T47D (cell line): Measurements from ENCODE around the gene NOTUM.
A peak's percentile ranks its signal among the peaks of the same experiment; 100 is the strongest.

Experiments
- DNase-seq, 2 experiments: peaks; one replicate each; pipeline versions ENCODE4 v3.0.0 to v3.0.0-alpha.2; 2011 to 2012; ENCODE audit warnings: low read depth in 1 of 2, low spot score in 1 of 2
- JUND ChIP-seq: IDR thresholded peaks from 2 replicates; pipeline ENCODE4 v1.6.1; 2012; ENCODE audit warnings: low read depth
- in situ Hi-C: cut with HindIII; loops from 2 replicates; pipeline ENCODE4 v1.10.0; 2016; ENCODE audit warnings: low sequenced_read_pairs, low pct_unique_long_range_greater_than_20kb

NOTUM gene

DNA sequence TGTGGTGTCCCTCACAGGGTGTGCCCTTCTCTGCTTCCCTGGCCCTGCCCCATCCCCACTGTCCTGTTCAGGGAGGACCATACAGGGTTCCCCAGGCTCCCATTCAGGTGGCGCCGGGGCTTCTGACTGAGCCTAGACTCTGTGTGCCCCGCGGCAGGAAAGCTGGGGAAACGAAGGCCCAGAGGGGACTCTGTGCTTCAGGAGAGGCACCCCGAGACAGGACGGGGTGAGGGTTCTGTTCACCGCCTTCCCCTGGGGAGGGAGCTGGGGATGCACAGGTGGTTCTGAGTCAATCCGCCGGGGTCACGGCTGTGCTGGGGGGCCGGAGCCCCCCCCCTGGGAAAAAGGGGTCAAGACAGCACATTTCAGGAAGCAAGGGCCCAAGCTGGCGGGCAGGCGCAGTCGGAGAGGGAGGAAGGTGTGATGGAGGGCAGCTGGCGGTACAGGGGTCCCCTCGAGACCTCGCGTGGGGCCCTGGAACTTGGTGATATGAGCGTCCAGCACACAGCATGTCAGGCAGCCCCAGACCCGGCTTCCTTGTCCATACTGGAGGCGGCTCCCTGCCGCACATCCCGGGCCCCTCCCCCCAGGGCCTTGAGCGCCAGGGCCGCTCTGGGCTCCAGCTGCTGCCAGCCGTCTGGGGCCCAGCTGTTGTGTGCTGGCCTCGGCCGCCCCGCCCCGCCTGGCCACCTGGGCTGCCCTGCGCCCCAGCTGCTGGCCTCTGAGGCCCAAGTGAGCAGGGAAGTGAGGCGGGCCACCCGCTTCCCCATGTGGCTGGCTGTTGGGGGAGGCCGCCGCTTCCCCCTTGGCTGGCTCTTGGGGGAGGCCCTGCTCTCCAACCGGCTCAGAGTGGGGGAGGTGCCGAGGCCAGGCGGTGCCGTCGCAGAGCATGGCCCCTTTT, 5.6 kb upstream of the NOTUM start:
- DNase-seq = no peak
- in situ Hi-C loops = no loop called here
- TF ChIP-seq JUND = no peak

DNA sequence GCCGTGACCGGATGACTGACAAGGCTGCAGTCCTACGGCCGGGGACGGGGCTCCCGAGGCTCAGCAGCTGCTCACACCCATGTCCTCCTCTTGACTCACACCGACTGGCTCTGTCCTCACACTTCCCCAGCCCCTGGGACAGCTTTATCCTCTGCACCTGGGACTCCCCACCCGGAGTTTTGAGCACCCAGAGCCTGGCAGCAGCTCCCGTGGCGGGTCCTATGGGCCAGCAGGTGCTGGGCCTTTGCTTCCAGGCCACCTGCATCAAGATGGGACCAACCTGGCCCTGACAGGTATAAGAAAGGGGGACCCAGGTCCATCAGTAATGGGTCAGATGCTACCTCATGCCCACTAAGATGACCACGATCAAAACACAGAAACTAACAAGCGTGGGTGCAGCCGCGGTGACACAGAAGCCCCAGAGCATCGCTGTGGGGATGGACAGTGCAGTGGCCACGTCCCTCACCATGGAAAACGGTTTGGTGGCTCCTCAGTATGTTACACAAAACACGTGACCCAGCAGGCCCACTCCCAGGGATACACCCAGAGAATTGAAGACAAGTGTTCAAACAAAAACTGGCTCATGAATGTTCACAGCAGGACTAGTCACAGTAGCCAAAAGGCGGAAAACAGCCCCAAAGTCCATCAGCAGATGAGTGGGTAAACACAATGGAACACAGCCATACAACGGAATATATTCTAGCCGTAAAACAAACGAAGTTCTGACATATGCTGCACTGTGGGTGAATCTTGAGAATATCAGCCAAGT, 3.3 kb upstream of the NOTUM start:
- peak in 1 of 2 experiments; percentile 4 for DNase-seq
- in situ Hi-C loops = no loop called here
- no peak for TF ChIP-seq JUND

DNA sequence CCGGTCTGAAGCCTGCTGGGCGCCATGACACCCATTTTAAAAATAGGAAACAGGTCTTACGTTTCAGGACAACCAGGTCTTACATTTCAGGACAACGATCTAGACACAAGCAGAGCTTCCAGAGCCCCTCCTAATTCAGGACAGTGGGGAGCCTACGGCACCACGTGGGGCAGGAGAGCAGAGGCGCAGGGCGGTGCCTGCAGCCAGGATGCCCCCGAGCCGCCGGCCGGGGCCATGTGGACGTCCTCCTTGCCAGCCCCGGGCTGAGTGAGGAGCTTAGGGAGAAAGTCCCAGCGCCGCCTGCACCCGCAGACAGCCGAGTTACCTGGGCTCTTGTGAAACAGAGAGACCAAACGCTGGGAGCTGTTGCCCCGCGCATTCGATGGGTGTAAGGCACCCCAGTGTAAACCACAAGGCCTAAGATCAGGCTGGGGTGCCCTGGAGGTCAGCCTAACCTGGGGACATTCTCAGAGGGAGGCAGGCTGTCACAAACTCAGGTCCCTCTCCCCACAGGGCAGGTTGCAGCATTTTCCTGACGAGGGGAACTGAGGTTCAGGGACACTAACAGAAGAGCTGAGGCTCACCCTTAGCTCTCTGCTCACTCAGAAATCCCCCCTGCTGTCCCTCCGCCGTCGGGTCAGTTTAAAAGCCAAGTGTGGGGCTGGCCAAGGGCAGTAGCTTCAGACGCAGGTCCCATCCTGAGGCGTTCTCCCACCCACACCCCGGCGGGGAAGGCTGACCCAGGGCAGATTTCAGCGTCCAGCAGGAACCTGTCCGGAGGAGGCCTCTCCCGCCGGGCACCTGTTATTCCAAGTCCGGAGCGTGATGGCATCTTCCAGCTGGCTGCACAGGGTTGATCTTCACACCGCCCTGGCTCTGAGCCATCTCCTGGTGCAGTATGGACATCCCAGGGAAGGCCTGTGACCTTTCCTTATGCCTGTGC, 1.8 kb upstream of the NOTUM start:
- TF ChIP-seq JUND = no peak
- in situ Hi-C loops = no loop called here

DNA sequence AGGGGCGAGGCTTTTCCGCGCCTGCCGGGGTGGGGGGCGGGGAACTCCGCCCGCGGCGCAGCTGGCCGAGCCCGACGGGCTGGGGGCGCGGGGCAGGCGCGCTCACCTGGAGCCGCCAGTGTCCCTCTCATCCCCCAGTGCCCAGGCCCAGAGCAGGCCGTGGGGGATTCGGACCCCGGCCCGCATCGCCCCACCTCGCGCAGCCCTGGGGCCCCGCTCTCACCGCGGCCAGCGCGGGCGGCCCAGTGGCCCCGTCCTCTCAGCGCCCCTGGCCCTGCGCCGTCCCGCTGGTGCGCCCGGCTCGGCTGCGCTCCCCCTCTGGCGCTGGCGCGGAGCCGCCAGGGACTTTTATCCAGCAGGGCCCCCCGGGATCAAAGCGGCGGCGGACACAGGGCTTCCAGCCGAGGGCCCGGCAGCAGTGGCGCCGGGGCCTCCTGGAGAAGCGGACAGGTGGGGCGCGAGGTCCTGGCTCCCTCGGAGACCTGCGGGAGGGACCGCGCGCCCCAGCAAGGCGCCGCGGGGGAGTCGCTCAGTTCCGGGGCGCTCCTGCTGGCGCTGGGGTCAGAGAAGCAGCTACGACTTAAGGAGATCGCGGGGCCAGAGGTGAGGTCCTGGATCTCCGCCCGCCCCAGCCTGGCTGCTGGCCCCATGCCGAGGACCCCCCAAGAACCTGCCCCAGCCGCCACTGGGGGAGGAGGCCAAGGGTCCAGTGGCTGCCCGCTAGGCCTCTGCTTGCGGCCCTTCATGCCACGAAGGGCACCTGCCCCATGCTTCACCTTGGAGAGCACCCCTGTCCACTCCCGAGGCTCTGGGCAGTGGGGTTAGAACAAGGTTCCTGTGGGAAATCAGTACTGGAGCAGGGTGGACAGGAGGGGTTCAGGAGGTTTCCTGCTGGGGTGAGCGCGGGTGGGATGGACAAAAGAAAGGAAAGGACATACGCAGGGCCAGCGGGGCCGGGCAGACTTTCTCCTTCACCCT, 823 bp upstream of the NOTUM start:
- no peak for TF ChIP-seq JUND
- in situ Hi-C loops = no loop called here
- DNase-seq = no peak

More for the DNA sequence above, 1.8 kb upstream of the NOTUM start:
- peak in 1 of 2 experiments; percentile 4 for DNase-seq

DNA sequence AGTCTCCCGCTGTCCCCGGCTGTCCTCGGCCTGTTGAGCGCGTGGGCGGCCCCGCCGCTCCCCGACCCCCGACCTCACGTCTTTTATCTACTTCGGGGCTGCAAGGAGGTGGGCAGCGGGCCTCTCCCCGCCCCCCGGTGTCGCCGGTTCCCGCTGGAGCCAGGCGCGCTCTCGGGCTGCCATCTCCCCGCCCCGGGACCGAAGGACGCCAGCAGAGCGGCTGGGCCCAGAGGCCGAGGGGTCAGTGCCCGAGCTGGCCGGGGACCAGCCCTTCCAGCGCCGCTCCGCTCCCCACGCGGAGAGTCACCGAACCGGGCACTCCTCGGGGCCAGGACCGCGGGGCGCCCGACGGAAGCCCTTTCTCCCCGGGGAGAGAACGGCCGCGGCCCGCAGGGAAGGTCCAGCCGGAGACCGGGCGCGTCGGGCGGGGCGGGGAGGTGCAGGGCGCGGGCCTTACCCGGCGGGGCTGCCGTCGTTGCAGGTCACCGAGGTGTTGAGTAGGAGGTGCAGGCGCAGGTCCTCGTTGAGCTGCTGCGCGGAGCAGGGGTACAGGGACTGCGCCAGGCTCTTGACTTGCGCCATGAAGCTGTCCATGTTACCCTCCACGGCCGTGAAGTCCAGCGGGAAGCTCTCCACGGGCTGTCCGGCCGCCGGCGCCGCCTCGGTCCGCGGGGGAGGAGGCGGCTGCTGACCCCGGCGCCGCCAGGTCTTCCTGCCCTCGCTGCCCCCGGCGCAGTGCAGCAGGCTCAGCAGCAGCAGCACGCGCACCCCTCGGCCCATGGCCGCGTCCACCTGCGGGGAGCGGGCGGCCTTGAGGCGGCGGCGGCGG, 643 bp downstream of the NOTUM start:
- DNase-seq = peak in 1 of 2 experiments; percentile 41
- in situ Hi-C loops = no loop called here

DNA sequence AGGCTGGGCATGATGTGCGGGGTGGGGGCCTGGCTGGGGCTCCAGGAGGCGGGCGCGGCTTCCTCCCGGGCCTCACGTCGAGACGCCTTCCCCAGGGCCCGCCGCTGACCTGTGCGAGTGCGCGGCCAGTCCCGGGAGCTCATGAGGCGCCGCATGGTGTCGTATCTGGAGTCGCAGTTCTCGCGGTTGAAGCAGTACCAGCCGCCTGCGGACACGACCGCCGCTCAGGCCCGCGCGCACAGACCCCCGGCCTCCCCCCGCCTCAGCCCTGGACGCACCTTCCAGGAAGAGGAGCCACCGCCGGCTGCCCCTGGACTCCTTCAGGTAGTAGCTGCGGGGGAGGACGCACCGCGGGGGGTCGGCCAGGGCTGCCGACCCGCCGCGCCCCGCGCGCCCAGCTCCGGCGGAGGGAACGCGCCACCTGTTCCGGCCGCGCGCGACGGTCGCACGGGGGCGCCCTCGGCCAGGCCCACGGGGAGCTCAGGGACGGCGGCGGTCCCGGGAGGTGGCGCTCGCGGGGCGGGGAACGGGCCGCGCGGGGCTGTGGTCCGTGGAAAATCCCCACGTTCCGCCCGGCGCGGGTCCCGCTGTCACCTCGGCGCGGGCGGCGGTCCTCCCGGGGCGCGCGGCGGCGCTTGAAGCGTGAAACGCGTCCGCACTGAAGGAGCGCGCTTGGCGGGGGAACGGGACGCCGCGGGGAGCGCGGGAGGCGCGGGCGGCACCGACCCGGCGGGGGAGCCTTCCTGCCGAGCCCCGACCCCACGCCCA, 1.4 kb downstream of the NOTUM start:
- DNase-seq = peak; percentile 77 to 90
- in situ Hi-C loops = no loop called here
- TF ChIP-seq JUND = no peak

More for the DNA sequence above, 643 bp downstream of the NOTUM start:
- TF ChIP-seq JUND = no peak

DNA sequence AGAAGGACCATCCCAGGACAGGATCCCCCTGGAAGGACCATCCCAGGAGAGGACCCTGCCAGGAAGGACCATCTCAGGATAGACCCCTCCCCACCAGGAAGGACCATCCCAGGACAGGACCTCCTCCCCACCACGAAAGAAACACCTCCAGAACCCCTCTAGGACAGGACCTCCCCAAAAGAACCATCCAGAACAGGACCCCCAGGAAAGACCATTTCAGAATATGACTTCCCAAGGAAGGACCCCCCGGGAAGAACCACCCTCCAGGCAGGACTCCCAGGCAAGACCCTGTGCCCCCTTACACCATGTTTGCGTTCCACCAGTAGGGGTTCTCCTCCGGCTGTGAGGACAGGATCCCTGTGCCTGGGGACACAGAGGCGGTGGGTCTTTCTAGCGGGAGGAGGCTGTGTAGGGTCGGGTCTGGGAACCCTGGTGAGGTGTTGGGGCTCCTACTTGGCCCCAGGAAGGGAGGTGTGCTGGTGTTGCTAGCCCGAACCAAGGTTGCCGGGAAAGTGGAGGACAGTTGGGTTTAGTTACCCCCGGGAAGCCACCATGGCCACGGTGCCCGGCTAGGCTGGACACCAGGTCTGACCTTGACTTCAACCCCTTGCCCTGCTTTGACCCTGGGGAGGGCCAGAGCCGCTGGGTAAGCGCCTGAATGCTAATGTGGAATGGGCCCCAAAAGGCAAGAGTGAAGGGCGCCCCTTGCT, 2.2 kb downstream of the NOTUM start:
- no peak for DNase-seq
- in situ Hi-C loops = no loop called here
- TF ChIP-seq JUND = no peak

DNA sequence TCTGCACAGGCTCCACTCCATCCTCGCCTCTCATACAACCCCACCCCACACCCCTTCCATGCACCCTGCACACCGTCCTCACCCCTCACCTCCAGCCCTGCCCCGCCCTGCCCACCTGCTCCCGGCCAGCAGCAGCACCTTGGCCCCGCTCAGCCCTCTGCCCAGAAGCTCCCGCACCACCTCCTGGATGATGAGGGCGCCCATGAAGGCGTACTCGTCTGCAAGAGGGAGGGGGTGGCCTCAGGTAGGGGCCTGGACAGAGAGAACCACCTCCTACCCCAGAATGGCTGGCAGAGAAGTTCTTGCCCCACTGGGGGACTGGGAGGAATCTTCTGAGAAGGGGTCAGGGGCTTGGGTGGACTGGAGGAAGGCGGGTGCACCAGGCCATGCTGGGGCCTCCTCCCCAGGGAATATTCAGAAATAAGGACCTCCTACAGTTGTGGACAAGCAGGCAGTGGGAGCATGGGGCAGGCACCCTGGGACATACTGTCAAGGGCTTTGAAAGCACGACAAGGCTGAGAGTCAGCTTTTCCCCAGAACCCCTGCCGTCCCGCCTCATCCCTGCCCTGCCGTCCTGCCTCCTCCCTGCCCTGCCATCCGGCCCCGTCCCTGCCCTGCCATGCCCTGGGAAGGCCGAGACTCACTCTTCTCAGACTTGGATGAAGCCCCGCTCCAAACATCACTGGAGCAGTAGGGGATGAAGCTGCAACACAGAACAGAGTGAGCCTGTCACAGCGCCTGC, 3.1 kb downstream of the NOTUM start:
- TF ChIP-seq JUND = no peak
- in situ Hi-C loops = no loop called here
- DNase-seq = no peak
